Calu3 (cell line): ENCODE measurements around the gene CDH11. TPM values are rescaled to one million over a fixed set of nuclear protein-coding genes. Genes with fewer than 3 reads are reported as not detected.

Experiments
- BruUV-seq: library from RNA; stranded (reverse); fragments of 400-500 nt; replicated peaks from 2 replicates; lab custom pipeline; 2021; lab: Mats Ljungman, UMichigan
- CTCF ChIA-PET: fragments of 300-600 bp; sonication (Branson Sonifier 250); formaldehyde crosslinking; loops from one replicate; lab custom pipeline; 2022; ENCODE audit warnings: antibody characterized with exemption; lab: Charles Lee
- DNase-seq: peaks from one replicate; pipeline ENCODE4 v3.0.0; 2022
- H3K27ac Mint-ChIP-seq: one replicate; pipeline ENCODE4 v1.8.0; 2022; ENCODE audit warnings: mixed read lengths; ENCODE audit not compliant: unreplicated experiment
- H3K27me3 Mint-ChIP-seq: one replicate; pipeline ENCODE4 v1.8.0; 2022; ENCODE audit warnings: mixed read lengths; ENCODE audit not compliant: unreplicated experiment
- H3K36me3 Mint-ChIP-seq: one replicate; pipeline ENCODE4 v1.8.0; 2022; ENCODE audit warnings: mild to moderate bottlenecking, moderate library complexity, mixed read lengths; ENCODE audit not compliant: insufficient read depth, unreplicated experiment
- H3K4me1 Mint-ChIP-seq: one replicate; pipeline ENCODE4 v1.8.0; 2022; ENCODE audit warnings: mild to moderate bottlenecking, low read depth, mixed read lengths; ENCODE audit not compliant: unreplicated experiment
- H3K4me3 Mint-ChIP-seq: one replicate; pipeline ENCODE4 v1.8.0; 2022; ENCODE audit warnings: mild to moderate bottlenecking, low read depth, moderate library complexity, mixed read lengths; ENCODE audit not compliant: unreplicated experiment
- H3K9me3 Mint-ChIP-seq: one replicate; pipeline ENCODE4 v1.8.0; 2022; ENCODE audit warnings: low read depth, mixed read lengths; ENCODE audit not compliant: unreplicated experiment
- intact Hi-C: fragments of 100-400 bp; cut with micrococcal nuclease; formaldehyde crosslinking; loops from one replicate; pipeline ENCODE4 v1.10.0; 2022; ENCODE audit not compliant: unreplicated experiment
- total RNA-seq: library from RNA; stranded (reverse); gene quantifications from 2 replicates; pipeline ENCODE4 v1.2.3, GENCODE V29; 2022
- TF ChIP-seq, protein P1 (sequence below): fragments of 200-600 bp; IDR thresholded peaks from one replicate; pipeline ENCODE4 v1.8.0; 2022; ENCODE audit warnings: antibody characterized with exemption; ENCODE audit not compliant: unreplicated experiment

Gene CDH11
- total RNA-seq, 1 experiment from 2014 or later: not detected

- CTCF ChIA-PET: no interaction called here
- Mint-ChIP-seq H3K4me1 (no peaks in the 10 kb centered on the region), H3K27me3 (no peaks in the 10 kb centered on the region), H3K4me3 (no peak overlapping the region), H3K9me3 (peaks cover 3% of the 10 kb centered on the region), H3K27ac (no peak overlapping the region), H3K36me3 (no peaks in the 10 kb centered on the region)
- intact Hi-C loops: no loop called here
- no peak for DNase-seq
- TF ChIP-seq, protein P1, sequence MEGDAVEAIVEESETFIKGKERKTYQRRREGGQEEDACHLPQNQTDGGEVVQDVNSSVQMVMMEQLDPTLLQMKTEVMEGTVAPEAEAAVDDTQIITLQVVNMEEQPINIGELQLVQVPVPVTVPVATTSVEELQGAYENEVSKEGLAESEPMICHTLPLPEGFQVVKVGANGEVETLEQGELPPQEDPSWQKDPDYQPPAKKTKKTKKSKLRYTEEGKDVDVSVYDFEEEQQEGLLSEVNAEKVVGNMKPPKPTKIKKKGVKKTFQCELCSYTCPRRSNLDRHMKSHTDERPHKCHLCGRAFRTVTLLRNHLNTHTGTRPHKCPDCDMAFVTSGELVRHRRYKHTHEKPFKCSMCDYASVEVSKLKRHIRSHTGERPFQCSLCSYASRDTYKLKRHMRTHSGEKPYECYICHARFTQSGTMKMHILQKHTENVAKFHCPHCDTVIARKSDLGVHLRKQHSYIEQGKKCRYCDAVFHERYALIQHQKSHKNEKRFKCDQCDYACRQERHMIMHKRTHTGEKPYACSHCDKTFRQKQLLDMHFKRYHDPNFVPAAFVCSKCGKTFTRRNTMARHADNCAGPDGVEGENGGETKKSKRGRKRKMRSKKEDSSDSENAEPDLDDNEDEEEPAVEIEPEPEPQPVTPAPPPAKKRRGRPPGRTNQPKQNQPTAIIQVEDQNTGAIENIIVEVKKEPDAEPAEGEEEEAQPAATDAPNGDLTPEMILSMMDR: no peak
- BruUV-seq: no TSS peak
Observed at GRCh38 chr16:65083164-65083857, 38.6 kb downstream of the CDH11 start.

GRCh38 chr16:65079549-65079948 is 42.3 kb downstream of the CDH11 start:
- H3K27me3 Mint-ChIP-seq: no peaks in the 10 kb centered on the region
- intact Hi-C loops: no loop called here
- TF ChIP-seq, protein P1: no peak

GRCh38 chr16:65077181-65077580 is 44.7 kb downstream of the CDH11 start:
- H3K9me3 Mint-ChIP-seq: peaks cover 9% of the 10 kb centered on the region
- no peak overlapping the region for H3K27ac Mint-ChIP-seq
- CTCF ChIA-PET: interaction anchor here (0.6 kb wide), 2 partner anchors 1847 to 1992 kb away, joined by 3 to 4 read pairs; no protein-coding TSS in a partner anchor
- no peaks in the 10 kb centered on the region for H3K4me1 Mint-ChIP-seq
- DNase-seq: no peak
- no peaks in the 10 kb centered on the region for H3K36me3 Mint-ChIP-seq
- no peak overlapping the region for H3K4me3 Mint-ChIP-seq
- intact Hi-C loops: no loop called here
- H3K27me3 Mint-ChIP-seq: no peaks in the 10 kb centered on the region
- BruUV-seq: no TSS peak
- TF ChIP-seq, protein P1: no peak

More at GRCh38 chr16:65079549-65079948, 42.3 kb downstream of the CDH11 start:
- DNase-seq: no peak
- Mint-ChIP-seq H3K4me3 (no peak overlapping the region), H3K9me3 (peaks cover 7% of the 10 kb centered on the region), H3K36me3 (no peaks in the 10 kb centered on the region), H3K27ac (no peak overlapping the region), H3K4me1 (no peaks in the 10 kb centered on the region)
- BruUV-seq: no TSS peak
- CTCF ChIA-PET: no interaction called here

- Mint-ChIP-seq H3K27ac (no peak overlapping the region), H3K4me1 (no peaks in the 10 kb centered on the region), H3K27me3 (no peaks in the 10 kb centered on the region), H3K4me3 (no peak overlapping the region), H3K36me3 (no peaks in the 10 kb centered on the region), H3K9me3 (peaks cover 12% of the 10 kb centered on the region)
- BruUV-seq: no TSS peak
- DNase-seq: no peak
- CTCF ChIA-PET: no interaction called here
- TF ChIP-seq, protein P1: no peak
- intact Hi-C loops: no loop called here
Observed at GRCh38 chr16:65075877-65076276, 46.0 kb downstream of the CDH11 start.
